HG03060 (cell line): ENCODE data around the gene TESPA1.

ENCODE experiments used
- ATAC-seq: cut with Tn5 transposase; IDR thresholded peaks from one replicate; pipeline ENCODE4 v1.9.1; 2021; ENCODE audit warnings: low read depth, moderate number of reproducible peaks; ENCODE audit not compliant: unreplicated experiment

The TESPA1 gene

GRCh38 chr12:54984658-54985376, at the start of gene TESPA1:
TESPA1 (minus strand) TSS chr12:54984762; CDS start chr12:54974562, 10,200 bp downstream.
- ATAC-seq, result peak; percentile 90

- no peak for ATAC-seq
These were observed 49.7 kb upstream of the TESPA1 start for GRCh38 chr12:55034218-55034617.

GRCh38 chr12:55025508-55025907, 40.9 kb upstream of the TESPA1 start:
- ATAC-seq, result no peak

- ATAC-seq, result no peak
These were observed 40.0 kb upstream of the TESPA1 start for GRCh38 chr12:55024575-55024974.

GRCh38 chr12:55019784-55020183, 35.2 kb upstream of the TESPA1 start, which contains the start of gene NEUROD4:
NEUROD4 (plus strand) TSS chr12:55019974; CDS start chr12:55026440, 6,466 bp downstream.
- ATAC-seq, result no peak

GRCh38 chr12:55017416-55017925, 32.9 kb upstream of the TESPA1 start:
- no peak for ATAC-seq

GRCh38 chr12:55008944-55009585, 24.5 kb upstream of the TESPA1 start:
- no peak for ATAC-seq

- no peak for ATAC-seq
These were observed 17.8 kb upstream of the TESPA1 start for GRCh38 chr12:55002355-55002754.

GRCh38 chr12:55001198-55001868, 16.8 kb upstream of the TESPA1 start:
- no peak for ATAC-seq

- no peak for ATAC-seq
These were observed 14.5 kb upstream of the TESPA1 start for GRCh38 chr12:54998958-54999510.

- ATAC-seq, result no peak
These were observed 13.5 kb upstream of the TESPA1 start for GRCh38 chr12:54997929-54998522.

- ATAC-seq, result no peak
These were observed 11.6 kb upstream of the TESPA1 start for GRCh38 chr12:54996205-54996604.

- ATAC-seq, result peak; percentile 35
These were observed 8.7 kb upstream of the TESPA1 start for GRCh38 chr12:54993181-54993835.

GRCh38 chr12:54991991-54992375, 7.4 kb upstream of the TESPA1 start:
- peak; percentile 17 for ATAC-seq

GRCh38 chr12:54991161-54991990, 6.8 kb upstream of the TESPA1 start:
- peak; percentile 52 for ATAC-seq

- ATAC-seq, result no peak
These were observed 5.3 kb upstream of the TESPA1 start for GRCh38 chr12:54989829-54990228.

GRCh38 chr12:54988402-54989054, 4.0 kb upstream of the TESPA1 start:
- ATAC-seq, result no peak

- ATAC-seq, result no peak
These were observed 3.2 kb upstream of the TESPA1 start for GRCh38 chr12:54987611-54988231.
